DND-41 (cell line): ENCODE measurements around the gene RS1.

Experiments
- ATAC-seq: fragments of 200-7000 bp; cut with Tn5 transposase; 3 replicates; pipeline ENCODE4 v1.9.1; 2021; ENCODE audit warnings: low read depth; ENCODE audit not compliant: insufficient read depth
- DNase-seq: peaks from one replicate; pipeline ENCODE4 v3.0.0-alpha.2; 2020
- H2AFZ ChIP-seq: 2 replicates; pipeline ENCODE4 v1.6.0; 2012; ENCODE audit warnings: low read depth, low read length
- H3K27ac ChIP-seq: 2 replicates; pipeline ENCODE4 v1.5.1; 2012; ENCODE audit warnings: low read length, inconsistent platforms
- H3K27me3 ChIP-seq: fragments of 200-600 bp; sonication (generic); 2 replicates; pipeline ENCODE4 v1.6.0; 2012; ENCODE audit warnings: low read length, mild to moderate bottlenecking, inconsistent platforms; ENCODE audit not compliant: insufficient read depth, poor library complexity
- H3K36me3 ChIP-seq: 2 replicates; pipeline ENCODE4 v1.5.1; 2012; ENCODE audit warnings: low read length, inconsistent platforms; ENCODE audit not compliant: insufficient read depth
- H3K4me1 ChIP-seq: 2 replicates; pipeline ENCODE4 v1.5.1; 2012; ENCODE audit warnings: mild to moderate bottlenecking, low read length; ENCODE audit not compliant: insufficient read depth
- H3K4me2 ChIP-seq: 2 replicates; pipeline ENCODE4 v1.6.0; 2012; ENCODE audit warnings: mild to moderate bottlenecking, moderate library complexity, low read length, inconsistent platforms; ENCODE audit not compliant: insufficient read depth
- H3K4me3 ChIP-seq, 2 experiments: fragments of 200-600 bp in 1 of 2; shearing (Covaris generic) in 1 of 2; 2 replicates each; pipeline ENCODE4 v1.5.1; 2012 to 2016; ENCODE audit warnings: inconsistent platforms in 2 of 2, low read length in 2 of 2, mild to moderate bottlenecking in 2 of 2, low read depth in 1 of 2, moderate library complexity in 1 of 2
- H3K79me2 ChIP-seq: 2 replicates; pipeline ENCODE4 v1.6.0; 2012; ENCODE audit warnings: low read length, inconsistent platforms; ENCODE audit not compliant: insufficient read depth
- H3K9ac ChIP-seq: 2 replicates; pipeline ENCODE4 v1.6.0; 2012; ENCODE audit warnings: low read depth, mild to moderate bottlenecking, inconsistent platforms, low read length, moderate library complexity
- H3K9me3 ChIP-seq: 2 replicates; pipeline ENCODE4 v1.5.1; 2012; ENCODE audit warnings: low read length, moderate library complexity, mild to moderate bottlenecking, inconsistent platforms; ENCODE audit not compliant: insufficient read depth, severe bottlenecking
- H4K20me1 ChIP-seq: 2 replicates; pipeline ENCODE4 v1.6.0; 2012; ENCODE audit warnings: low read length; ENCODE audit not compliant: insufficient read depth
- EZH2 ChIP-seq: IDR thresholded peaks from 3 replicates; pipeline ENCODE4 v1.6.1; 2012; ENCODE audit warnings: borderline replicate concordance, low read depth, mild to moderate bottlenecking, moderate library complexity, low read length, inconsistent platforms; ENCODE audit not compliant: severe bottlenecking
- TF ChIP-seq, protein P1 (sequence below): IDR thresholded peaks from 2 replicates; pipeline ENCODE4 v1.5.1; 2012; ENCODE audit warnings: borderline replicate concordance, low read length, moderate library complexity, mild to moderate bottlenecking; ENCODE audit not compliant: poor library complexity, severe bottlenecking; ENCODE audit errors: extremely low read depth

RS1 gene

DNA sequence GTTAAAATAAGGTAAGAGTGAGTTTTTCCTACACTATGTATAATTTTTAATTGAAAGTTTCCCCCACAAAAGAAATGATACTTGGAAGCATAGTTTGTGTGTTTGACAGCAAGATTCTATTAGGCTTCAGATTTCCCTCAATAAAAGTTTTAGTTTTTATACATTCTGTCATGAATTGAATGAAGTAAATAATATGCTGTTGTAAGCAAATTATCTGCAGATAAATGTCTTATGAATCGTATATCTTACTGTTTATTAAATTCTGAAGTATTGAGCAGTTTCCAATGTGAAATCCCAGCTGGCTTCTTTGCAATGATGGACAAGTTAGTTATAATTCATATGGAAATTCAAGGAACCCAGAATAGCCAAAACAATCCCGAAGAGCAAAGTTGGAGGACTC is 33.5 kb downstream of the RS1 start:
- no peak overlapping the region for H3K9ac ChIP-seq
- H4K20me1 ChIP-seq = no peaks in the 10 kb centered on the region
- no peak overlapping the region for H3K27ac ChIP-seq
- no peak overlapping the region for H3K4me2 ChIP-seq
- no peak overlapping the region for H2AFZ ChIP-seq
- DNase-seq (no peak), ATAC-seq (no peak)
- no peaks in the 10 kb centered on the region for H3K9me3 ChIP-seq
- H3K4me1 ChIP-seq = no peaks in the 10 kb centered on the region
- TF ChIP-seq EZH2 = no peak
- TF ChIP-seq, protein P1, sequence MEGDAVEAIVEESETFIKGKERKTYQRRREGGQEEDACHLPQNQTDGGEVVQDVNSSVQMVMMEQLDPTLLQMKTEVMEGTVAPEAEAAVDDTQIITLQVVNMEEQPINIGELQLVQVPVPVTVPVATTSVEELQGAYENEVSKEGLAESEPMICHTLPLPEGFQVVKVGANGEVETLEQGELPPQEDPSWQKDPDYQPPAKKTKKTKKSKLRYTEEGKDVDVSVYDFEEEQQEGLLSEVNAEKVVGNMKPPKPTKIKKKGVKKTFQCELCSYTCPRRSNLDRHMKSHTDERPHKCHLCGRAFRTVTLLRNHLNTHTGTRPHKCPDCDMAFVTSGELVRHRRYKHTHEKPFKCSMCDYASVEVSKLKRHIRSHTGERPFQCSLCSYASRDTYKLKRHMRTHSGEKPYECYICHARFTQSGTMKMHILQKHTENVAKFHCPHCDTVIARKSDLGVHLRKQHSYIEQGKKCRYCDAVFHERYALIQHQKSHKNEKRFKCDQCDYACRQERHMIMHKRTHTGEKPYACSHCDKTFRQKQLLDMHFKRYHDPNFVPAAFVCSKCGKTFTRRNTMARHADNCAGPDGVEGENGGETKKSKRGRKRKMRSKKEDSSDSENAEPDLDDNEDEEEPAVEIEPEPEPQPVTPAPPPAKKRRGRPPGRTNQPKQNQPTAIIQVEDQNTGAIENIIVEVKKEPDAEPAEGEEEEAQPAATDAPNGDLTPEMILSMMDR = no peak
- no peaks in the 10 kb centered on the region for H3K36me3 ChIP-seq
- no peaks in the 10 kb centered on the region for H3K79me2 ChIP-seq
- H3K4me3 ChIP-seq = no peak overlapping the region
- H3K27me3 ChIP-seq = no peaks in the 10 kb centered on the region

DNA sequence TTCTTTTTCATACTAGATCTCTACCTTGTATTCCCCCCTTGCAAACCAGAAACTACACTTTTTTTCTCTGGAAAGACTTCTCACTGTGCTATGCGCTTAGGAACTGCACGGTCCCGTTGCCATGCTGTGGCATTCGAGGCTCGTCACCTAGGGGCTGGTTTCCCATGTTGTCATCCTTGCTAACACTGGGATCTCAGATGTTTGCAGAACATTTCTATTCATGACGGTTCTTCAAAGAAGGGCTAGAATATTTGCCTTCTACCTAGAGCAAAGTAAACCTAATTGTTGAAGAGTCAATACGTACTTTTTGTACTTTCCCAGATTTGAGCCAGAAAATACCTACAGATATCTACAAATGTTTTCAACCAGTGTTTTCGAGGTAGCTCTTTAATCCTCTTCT is 41.0 kb downstream of the RS1 start:
- no peak for TF ChIP-seq EZH2
- TF ChIP-seq, protein P1 = no peak
- no peaks in the 10 kb centered on the region for H3K79me2 ChIP-seq
- H2AFZ ChIP-seq = no peak overlapping the region
- H3K9me3 ChIP-seq = no peaks in the 10 kb centered on the region
- no peaks in the 10 kb centered on the region for H4K20me1 ChIP-seq
- H3K36me3 ChIP-seq = no peaks in the 10 kb centered on the region
- H3K4me3 ChIP-seq = no peak overlapping the region
- H3K27ac ChIP-seq = no peak overlapping the region
- H3K4me1 ChIP-seq = no peaks in the 10 kb centered on the region
- H3K9ac ChIP-seq = no peak overlapping the region
- no peak for ATAC-seq
- no peak overlapping the region for H3K4me2 ChIP-seq
- no peak for DNase-seq
- no peaks in the 10 kb centered on the region for H3K27me3 ChIP-seq

DNA sequence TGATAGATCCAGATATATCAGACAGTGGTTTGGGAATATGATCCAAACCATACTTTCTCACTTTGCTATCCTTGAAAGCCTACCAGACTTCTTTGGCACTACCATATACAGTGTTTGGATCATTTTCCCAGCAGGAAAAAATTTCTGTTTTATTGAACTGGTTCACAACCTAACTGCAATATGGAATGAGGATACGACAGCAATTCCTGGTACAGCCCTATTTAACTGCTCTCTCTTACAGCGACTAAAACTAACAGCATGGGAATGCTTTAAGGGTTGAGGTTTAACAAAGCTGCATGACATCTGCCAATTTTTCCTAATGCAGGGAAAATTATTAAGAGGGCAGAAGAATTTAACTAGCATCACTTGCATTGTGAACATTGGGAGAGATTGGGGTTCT is 47.3 kb downstream of the RS1 start:
- no peak overlapping the region for H2AFZ ChIP-seq
- no peaks in the 10 kb centered on the region for H3K36me3 ChIP-seq
- TF ChIP-seq, protein P1 = no peak
- TF ChIP-seq EZH2 = no peak
- H3K4me3 ChIP-seq = no peak overlapping the region
- no peak overlapping the region for H3K9ac ChIP-seq
- H3K27ac ChIP-seq = no peak overlapping the region
- H3K4me2 ChIP-seq = no peak overlapping the region
- no peaks in the 10 kb centered on the region for H3K4me1 ChIP-seq
- no peaks in the 10 kb centered on the region for H4K20me1 ChIP-seq
- H3K9me3 ChIP-seq = no peaks in the 10 kb centered on the region
- no peaks in the 10 kb centered on the region for H3K79me2 ChIP-seq
- H3K27me3 ChIP-seq = no peaks in the 10 kb centered on the region
- ATAC-seq = no peak
- DNase-seq = no peak

DNA sequence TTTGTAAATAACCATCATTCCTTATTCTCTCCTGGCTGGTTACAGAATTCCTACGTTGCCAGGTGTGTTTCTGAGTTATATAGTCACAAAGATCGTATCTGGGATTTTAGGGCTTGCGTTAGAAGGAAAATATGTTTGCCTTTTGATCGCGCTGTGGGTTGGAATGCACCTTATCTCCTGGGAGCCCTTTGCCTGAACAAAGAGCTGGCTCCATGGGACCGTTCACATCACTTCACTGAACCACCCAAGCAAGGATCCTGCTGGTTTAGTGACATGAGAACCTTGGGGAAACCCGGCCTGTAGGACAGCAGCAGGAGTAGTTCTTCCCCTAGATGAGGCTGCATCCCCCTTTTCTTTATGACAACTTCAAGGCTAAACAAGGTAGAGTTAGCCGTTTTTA is 51.6 kb downstream of the RS1 start:
- no peak overlapping the region for H3K27ac ChIP-seq
- H3K27me3 ChIP-seq = no peaks in the 10 kb centered on the region
- ATAC-seq = no peak
- H3K4me2 ChIP-seq = no peak overlapping the region
- H2AFZ ChIP-seq = no peak overlapping the region
- H3K36me3 ChIP-seq = no peaks in the 10 kb centered on the region
- no peaks in the 10 kb centered on the region for H3K9me3 ChIP-seq
- no peaks in the 10 kb centered on the region for H3K4me1 ChIP-seq
- no peak for DNase-seq
- H3K4me3 ChIP-seq = no peak overlapping the region
- no peaks in the 10 kb centered on the region for H3K79me2 ChIP-seq
- no peak overlapping the region for H3K9ac ChIP-seq
- H4K20me1 ChIP-seq = no peaks in the 10 kb centered on the region
- TF ChIP-seq, protein P1 = no peak
- TF ChIP-seq EZH2 = no peak
